ENCODE measurements around the gene ZNF283.

DNA sequence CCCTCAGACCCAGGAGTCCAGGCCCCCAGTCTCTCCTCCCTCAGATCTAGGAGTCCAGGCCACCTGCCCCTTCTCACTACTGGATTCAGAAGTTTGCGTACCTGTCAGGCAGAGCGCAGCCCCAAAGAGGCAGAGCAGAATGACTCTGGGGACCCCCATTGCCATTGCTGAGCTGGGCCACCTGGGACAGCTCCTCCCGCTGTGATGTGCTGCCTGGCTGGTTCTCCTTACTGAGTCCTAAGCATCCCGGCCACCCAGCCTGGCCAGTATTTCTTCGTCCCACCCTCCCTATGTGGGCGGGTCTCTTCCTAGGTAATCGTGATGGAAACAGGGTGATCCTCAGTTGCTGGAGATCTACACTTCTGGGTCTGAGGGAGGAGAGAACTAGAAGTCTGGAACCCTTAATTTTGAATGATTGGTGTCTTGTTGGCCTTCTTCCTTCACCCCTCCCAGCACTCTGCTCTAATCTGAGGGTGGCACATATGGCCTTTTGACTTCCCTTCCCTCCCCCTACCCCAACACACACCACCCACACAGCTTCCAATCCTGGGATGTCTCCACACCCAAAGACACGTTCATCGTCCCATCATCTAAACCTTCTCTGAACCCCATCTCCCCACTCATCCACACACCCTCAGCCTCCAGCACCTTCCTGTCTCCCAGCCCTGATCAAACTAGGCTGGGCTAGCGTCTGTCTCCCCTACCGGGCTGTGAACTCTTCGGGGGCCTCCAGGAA, 24.7 kb upstream of the ZNF283 start, which contains the start of gene LYPD5:
- TF ChIP-seq, protein P1, sequence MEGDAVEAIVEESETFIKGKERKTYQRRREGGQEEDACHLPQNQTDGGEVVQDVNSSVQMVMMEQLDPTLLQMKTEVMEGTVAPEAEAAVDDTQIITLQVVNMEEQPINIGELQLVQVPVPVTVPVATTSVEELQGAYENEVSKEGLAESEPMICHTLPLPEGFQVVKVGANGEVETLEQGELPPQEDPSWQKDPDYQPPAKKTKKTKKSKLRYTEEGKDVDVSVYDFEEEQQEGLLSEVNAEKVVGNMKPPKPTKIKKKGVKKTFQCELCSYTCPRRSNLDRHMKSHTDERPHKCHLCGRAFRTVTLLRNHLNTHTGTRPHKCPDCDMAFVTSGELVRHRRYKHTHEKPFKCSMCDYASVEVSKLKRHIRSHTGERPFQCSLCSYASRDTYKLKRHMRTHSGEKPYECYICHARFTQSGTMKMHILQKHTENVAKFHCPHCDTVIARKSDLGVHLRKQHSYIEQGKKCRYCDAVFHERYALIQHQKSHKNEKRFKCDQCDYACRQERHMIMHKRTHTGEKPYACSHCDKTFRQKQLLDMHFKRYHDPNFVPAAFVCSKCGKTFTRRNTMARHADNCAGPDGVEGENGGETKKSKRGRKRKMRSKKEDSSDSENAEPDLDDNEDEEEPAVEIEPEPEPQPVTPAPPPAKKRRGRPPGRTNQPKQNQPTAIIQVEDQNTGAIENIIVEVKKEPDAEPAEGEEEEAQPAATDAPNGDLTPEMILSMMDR (IDR thresholded peaks at IDR 0.05): no peak
- no peak for TF ChIP-seq POLR2A (IDR thresholded peaks at IDR 0.05)

Measured in breast epithelium (tissue), 3 donors.